GM19468 (cell line): ENCODE measurements around the gene POLR2E.

Source experiments
- ATAC-seq: cut with Tn5 transposase; IDR thresholded peaks from one replicate; pipeline ENCODE4 v1.9.1; 2021; ENCODE audit warnings: mild to moderate bottlenecking, moderate library complexity, moderate number of reproducible peaks; ENCODE audit not compliant: unreplicated experiment; ENCODE audit errors: extremely low read depth

Gene POLR2E

GRCh38 chr19:1068009-1069001 is 26.9 kb downstream of the POLR2E start:
- ATAC-seq = no peak

GRCh38 chr19:1067341-1067957 is 27.7 kb downstream of the POLR2E start:
- no peak for ATAC-seq

GRCh38 chr19:1066748-1067340 is 28.3 kb downstream of the POLR2E start, which contains the start of gene ARHGAP45:
TSS of gene ARHGAP45 (plus strand) at chr19:1067167. CDS start at chr19:1067406, 239 bp downstream.
- ATAC-seq = no peak

GRCh38 chr19:1066251-1066747 is 28.9 kb downstream of the POLR2E start:
- no peak for ATAC-seq

- ATAC-seq = no peak
Measured at GRCh38 chr19:1065606-1066109, 29.5 kb downstream of the POLR2E start.

GRCh38 chr19:1064661-1065605 is 30.2 kb downstream of the POLR2E start:
- ATAC-seq = no peak

- ATAC-seq = no peak
Measured at GRCh38 chr19:1063909-1064660, 31.1 kb downstream of the POLR2E start.

GRCh38 chr19:1063030-1063908 is 31.9 kb downstream of the POLR2E start:
- no peak for ATAC-seq

GRCh38 chr19:1062387-1063029 is 32.7 kb downstream of the POLR2E start:
- ATAC-seq = no peak

GRCh38 chr19:1061987-1062386 is 33.2 kb downstream of the POLR2E start:
- no peak for ATAC-seq

GRCh38 chr19:1060689-1061088 is 34.5 kb downstream of the POLR2E start:
- no peak for ATAC-seq

GRCh38 chr19:1058112-1058511 is 37.1 kb downstream of the POLR2E start:
- no peak for ATAC-seq

- no peak for ATAC-seq
Measured at GRCh38 chr19:1057176-1057855, 37.9 kb downstream of the POLR2E start.

- ATAC-seq = no peak
Measured at GRCh38 chr19:1055886-1056620, 39.1 kb downstream of the POLR2E start.

GRCh38 chr19:1055028-1055425 is 40.1 kb downstream of the POLR2E start:
- no peak for ATAC-seq
